Left cardiac atrium (tissue), 4 donors: Measurements from ENCODE around the gene CUEDC1. TPM values are rescaled to one million over a fixed set of nuclear protein-coding genes. Genes with fewer than 3 reads are reported as not detected.

ENCODE experiments used
- ATAC-seq, 2 donors: fragments of 200-7000 bp; cut with Tn5 transposase; one replicate each; pipeline ENCODE4 v1.9.1; 2020; ENCODE audit warnings: mild to moderate bottlenecking in 2 of 2, moderate library complexity in 2 of 2
- DNase-seq: peaks from one replicate; pipeline ENCODE4 v3.0.0-alpha.2; 2020
- intact Hi-C, 2 donors: fragments of 100-400 bp; cut with DNase I; formaldehyde crosslinking; loops; one replicate each; pipeline versions ENCODE4 v1.14.1 to v1.15.1; 2022 to 2023
- long read RNA-seq: library from polyadenylated mRNA; unstranded; transcript quantifications from one replicate; pipeline ENCODE4 v2.0.0, GENCODE V29; 2021
- total RNA-seq, 2 donors: library from RNA; stranded (reverse); fragmentation: NEBNext Ultra II Directional; extraction: Animal tissue kit (Norgen Biotek cat#: 25700); gene quantifications; one replicate each; pipeline ENCODE4 v1.2.1, GENCODE V29; 2021
- donor health status: DM: no; HTN: yes; CAD: no.
- donor health status: DM: no; HTN: yes; CAD: no; lungs with severe emphysema.
- donor health status: DM: yes; HTN: yes; CAD: no.
- donor health status: Dilated cardiomyopathy.

CUEDC1 gene, protein sequence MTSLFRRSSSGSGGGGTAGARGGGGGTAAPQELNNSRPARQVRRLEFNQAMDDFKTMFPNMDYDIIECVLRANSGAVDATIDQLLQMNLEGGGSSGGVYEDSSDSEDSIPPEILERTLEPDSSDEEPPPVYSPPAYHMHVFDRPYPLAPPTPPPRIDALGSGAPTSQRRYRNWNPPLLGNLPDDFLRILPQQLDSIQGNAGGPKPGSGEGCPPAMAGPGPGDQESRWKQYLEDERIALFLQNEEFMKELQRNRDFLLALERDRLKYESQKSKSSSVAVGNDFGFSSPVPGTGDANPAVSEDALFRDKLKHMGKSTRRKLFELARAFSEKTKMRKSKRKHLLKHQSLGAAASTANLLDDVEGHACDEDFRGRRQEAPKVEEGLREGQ
- 10 to 100 TPM; 38.3 to 45.5 TPM for total RNA-seq
- long read RNA-seq, partial matches to known transcripts: 0 of 7 reads
- long read RNA-seq, other reads (novel, unspliced or antisense): 3 of 7 reads

DNA sequence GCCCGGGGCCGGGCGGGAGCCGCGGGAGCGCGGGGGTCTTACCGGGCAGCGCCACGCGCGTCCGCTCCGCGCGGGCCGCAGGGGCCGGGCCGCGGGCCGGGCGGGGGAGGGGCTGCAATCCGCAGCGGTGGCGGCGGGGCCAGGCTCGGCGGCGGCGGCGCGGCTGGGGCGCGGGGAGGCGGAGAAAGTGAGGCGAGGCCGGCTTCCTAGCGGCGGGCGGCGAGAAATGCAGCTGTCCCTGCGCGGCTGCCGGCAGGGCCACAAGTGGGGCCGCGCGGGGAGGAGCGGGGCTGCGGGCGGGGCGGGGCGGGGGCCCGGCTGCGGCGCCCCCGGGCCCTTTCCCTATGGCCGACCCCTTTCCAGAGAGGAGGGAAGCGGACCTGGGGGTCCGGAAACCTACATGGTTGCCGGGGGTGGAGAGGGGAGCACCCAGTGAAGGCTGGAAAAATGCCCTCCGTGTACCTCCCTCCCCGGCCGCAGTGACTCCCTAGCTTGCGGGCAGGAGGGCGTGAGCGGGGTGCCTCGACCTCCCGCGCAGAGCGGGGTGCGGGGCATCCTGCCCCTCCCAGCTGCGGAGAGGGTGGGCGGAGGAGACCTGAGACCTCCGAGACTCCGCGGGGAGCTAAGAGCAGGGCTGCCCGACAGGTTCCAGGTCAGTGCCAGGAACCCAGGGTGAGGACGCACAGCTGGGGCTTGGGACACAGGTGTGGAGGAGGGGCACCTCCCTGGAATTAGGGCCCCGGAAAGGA lies at the start of gene CUEDC1:
CUEDC1 (minus strand) TSS at position 230 of the 749 bp plus-strand sequence. CDS start 69,848 bp downstream, outside the sequence.
- ATAC-seq (peak; percentile 77 to 81), DNase-seq (peak; percentile 85)
- intact Hi-C loops: no loop called here

DNA sequence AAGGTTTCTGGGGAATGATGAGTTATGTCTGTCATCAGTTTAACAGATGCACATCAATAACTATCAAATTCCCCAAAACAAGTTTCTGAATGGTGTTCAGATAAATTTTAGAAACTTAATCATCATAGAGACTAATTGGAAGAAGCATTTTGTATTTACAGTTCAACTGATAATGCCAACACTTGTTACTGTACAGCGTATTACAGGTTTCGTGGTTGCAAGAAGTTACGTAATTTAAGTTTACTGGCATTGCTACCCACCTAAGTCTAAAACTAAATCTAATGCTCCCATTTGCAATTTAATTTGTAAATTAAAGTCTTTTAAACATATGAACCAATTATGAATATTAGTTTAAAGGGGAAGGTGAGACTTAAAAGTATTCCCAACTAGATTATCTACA lies 48.8 kb upstream of the CUEDC1 start:
- ATAC-seq: no peak
- DNase-seq: no peak
- intact Hi-C loops: loop anchor here in 1 of 2 donors (10.0 kb wide), 1 partner anchor 111 kb away; no protein-coding TSS in a partner anchor

DNA sequence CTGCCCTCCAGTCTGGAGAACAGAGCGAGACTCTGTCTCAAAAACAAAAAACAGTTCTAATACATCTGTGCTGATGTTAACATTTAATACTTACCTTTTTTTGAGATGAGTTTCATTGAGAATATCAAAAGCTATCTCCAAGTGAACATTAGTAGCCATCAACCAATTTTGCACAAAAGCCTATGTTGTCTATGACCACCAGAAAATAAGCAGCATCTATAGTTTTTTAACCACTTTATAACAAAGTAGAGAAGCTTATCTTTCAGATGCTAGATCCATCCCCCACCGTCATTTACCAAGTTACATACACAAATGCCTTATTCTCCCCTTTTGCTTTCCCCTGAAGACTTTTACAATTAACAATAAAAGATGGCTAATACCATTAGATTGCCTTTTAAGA lies 47.8 kb upstream of the CUEDC1 start:
- intact Hi-C loops: loop anchor here in 1 of 2 donors (10.0 kb wide), 1 partner anchor 112 kb away; no protein-coding TSS in a partner anchor
- ATAC-seq (no peak), DNase-seq (no peak)

DNA sequence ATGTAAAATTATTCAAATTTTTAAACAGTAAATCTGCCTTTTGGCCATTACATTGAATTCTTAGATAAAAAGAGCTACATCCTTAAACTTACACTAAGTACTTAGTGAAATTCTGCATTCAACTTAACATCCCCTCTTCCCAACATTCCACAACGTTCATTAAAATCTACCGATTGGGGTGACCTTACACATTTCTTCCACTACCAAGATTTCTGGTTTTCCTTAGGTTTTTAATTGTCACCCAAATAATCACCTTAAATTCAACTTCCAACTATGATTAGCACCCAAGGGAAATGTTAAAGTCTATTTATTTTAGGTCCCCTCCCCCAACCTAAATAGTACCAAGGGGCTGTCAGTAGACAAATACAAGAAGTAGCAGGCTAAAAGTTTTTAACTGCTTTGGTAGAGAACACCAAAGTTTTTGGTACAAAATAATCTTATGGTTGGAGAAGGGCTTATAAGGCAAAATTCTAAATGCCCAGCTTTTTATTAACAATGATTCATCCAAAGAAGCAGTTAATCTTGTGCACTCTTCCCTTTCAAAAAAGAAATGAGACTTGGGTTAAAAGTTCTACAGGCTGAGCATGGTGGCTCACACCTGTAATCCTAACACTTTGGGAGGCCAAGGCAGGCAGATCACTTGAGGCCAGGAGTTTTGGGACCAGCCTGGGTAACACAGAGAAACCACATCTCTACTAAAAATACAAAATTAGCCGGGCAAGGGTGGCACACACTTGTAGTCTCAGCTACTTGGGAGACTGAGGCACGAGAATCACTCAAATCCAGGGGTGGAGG lies 47.1 kb upstream of the CUEDC1 start:
- DNase-seq: no peak
- ATAC-seq: no peak
- intact Hi-C loops: loop anchor here in 1 of 2 donors (10.0 kb wide), 1 partner anchor 112 kb away; no protein-coding TSS in a partner anchor

DNA sequence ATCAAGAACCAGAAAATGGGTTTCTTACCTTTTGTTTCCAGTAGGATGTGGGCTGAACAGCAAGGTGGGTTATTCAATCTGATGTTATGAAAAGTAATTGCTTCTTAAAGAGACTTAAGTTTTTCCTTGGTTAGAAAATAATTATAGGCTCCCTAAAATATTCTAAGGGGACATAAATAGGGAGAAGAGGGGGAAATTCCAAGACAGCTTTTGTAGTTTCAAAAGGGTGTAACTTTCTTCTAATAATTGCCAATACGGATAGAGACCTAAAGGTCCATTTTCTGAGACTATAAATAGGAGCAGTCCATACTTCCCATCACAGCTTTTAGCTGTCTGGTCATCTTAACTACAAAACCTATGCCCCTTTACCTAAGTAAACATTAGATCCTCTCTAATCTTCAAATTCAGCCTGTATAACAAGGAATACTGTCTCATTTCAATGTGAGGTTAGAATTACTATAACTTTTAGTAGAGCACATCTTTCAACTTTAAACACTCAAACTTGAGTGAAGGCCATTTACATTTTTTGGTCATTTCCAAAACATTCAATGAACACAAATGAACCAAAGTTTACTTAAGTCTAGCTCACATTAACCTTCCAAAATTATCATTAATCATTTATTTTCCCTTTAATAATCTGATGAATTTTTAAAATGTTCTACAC lies 46.4 kb upstream of the CUEDC1 start:
- DNase-seq (no peak), ATAC-seq (no peak)
- intact Hi-C loops: loop anchor here in 1 of 2 donors (10.0 kb wide), 1 partner anchor 113 kb away; no protein-coding TSS in a partner anchor

DNA sequence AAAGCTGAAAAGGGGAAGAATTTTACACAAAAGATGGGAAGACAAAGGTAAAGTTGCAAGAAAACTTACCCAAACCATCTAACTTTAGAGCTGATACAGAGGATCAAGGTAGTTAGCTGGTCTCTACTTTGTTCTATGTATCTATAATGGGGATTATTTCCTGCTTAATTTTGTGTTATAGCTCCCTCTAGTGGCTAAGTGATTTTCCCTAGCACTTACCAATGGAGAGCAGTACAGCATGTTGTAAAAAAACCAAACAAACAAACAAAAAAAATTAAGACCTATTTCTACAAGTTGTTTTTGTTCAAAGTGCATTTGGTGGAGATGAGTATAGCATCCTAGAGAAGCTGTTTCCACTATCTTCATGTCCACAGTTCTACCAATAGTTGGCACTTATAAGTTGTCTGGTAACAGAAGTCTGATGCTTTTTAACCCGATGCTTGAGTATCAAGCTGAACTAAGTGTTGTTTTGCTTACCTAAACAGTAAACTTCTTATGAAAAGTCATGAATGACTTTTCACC lies 44.3 kb upstream of the CUEDC1 start:
- intact Hi-C loops: loop anchor here in 1 of 2 donors (5.0 to 10.0 kb wide), 2 partner anchors 115 to 142 kb away; no protein-coding TSS in a partner anchor

DNA sequence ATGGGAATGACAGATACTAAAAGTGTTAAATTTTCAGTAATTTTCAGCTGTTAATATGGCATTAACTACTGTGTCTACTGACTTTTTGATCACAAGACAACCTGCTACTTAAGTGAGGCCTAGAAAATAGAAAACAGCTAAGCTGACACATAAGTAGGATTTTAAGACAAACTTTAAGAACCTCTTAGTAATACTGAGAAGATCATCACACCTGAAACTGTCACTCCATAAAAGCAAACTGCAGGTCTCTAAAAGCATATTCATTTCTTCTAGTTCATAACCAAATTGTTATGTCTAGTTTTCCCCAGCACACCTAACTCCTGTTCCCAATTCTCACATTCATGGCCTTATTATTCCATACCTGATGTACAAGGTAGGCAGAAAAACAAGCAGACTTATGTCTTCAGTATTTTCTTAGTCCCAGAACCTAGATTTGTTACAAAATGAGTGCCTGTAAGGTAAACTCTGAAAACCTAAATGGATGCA lies 43.8 kb upstream of the CUEDC1 start:
- intact Hi-C loops: loop anchor here in 1 of 2 donors (5.0 kb wide), 1 partner anchor 142 kb away; no protein-coding TSS in a partner anchor
- no peak for ATAC-seq

More for the DNA sequence above, 44.3 kb upstream of the CUEDC1 start:
- ATAC-seq: peak; percentile 69 to 72
- no peak for DNase-seq

DNA sequence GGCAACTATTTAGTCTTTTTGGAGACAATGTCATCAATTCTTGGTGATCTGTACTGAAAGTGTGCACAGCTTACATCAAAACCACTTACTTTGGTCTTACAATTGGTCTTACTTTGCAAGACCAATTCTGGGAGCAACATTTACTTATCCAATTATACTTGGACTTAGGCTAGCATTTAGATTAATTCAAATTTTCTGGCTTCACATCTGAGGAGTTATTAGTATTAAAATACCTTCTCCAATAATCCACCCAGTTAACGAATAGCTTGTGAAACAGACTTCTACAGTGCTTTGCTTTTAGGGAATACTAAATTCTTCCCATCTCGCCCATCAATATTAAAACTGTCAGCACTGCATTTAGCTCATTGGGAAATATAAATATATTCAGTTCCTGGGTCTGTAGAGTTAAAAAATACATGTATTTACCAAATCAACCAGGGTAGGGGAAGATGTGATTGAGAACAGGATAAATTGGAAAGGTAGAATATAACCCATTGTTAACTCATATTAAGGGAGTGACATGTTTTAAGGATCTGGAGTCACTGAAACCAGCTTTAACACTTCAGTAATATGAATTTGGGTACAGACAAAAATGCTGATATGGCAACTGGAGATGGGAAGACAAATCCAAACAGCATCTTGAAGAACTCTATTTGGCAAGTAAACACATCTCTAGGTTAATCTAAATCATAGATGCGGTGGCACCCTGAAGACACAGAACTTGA lies 42.0 kb upstream of the CUEDC1 start:
- no peak for DNase-seq
- intact Hi-C loops: loop anchor here in 1 of 2 donors (5.0 kb wide), 1 partner anchor 140 kb away; no protein-coding TSS in a partner anchor
- no peak for ATAC-seq

More for the DNA sequence above, 43.8 kb upstream of the CUEDC1 start:
- no peak for DNase-seq

DNA sequence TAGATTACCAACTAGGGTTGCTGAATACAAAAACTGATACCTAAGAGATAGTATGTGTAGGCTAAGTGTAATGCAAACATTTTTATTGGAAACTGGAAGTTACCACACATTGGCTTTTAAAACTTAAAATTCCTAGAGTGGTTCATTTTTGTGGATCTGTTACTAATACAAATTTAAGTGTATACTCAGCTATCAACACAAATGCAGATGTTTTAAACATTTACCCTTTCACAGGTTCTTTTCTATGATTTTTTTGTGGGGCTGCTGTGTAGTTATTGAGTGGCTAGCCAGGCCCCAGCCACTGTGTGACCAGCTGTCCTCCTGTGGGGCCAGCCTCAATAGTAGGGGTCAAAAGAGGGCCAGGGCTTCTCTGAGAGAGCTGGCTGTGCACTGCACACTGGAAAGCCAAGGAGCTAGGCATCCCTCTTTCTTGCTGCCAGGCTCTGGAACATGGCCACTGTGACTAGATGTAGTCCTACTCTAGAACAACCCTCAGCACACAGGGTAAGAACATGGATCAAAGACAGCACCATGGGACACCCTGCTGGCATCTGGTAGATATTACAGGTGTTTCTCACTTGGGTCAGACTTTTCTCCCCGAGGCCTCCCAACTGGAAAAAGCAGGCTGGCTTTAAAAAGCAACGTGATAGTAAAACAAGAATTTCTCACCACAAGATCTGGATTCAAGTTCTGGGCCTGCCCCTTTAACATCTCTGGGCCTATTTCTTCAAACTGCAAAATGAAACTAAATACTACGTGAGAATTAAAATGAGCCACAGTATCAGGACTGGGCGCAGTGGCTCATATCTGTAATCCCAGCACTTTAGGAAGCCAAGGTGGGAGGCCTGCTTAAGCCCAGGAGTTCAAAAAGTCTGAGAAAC lies 40.1 kb upstream of the CUEDC1 start:
- ATAC-seq (peak; percentile 89 to 93), DNase-seq (peak; percentile 52)
- intact Hi-C loops: loop anchor here (2.0 to 5.0 kb wide), 2 partner anchors 137 to 138 kb away; no protein-coding TSS in a partner anchor

DNA sequence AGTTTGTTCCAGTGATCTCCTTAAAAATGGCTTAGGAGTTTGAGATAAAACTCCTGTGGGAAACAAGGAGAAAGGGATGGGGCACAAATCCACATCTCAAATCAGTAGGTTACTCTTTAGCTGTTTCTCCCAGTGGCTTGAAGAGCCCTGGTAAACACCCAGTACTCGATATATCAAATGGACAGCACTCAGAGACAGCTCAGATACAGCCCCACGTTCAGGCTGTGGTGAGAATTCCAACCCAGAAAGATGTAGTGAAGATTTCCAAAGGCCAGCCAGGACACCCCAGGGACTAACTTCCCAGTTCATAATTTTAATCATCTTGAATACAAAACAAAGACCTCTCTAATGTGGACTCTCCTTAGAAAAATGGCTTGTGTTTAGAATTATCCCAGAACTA lies 39.2 kb upstream of the CUEDC1 start:
- ATAC-seq (peak; percentile 18 to 36), DNase-seq (no peak)
- intact Hi-C loops: loop anchor here in 1 of 2 donors (2.0 kb wide), 1 partner anchor 136 kb away; no protein-coding TSS in a partner anchor

DNA sequence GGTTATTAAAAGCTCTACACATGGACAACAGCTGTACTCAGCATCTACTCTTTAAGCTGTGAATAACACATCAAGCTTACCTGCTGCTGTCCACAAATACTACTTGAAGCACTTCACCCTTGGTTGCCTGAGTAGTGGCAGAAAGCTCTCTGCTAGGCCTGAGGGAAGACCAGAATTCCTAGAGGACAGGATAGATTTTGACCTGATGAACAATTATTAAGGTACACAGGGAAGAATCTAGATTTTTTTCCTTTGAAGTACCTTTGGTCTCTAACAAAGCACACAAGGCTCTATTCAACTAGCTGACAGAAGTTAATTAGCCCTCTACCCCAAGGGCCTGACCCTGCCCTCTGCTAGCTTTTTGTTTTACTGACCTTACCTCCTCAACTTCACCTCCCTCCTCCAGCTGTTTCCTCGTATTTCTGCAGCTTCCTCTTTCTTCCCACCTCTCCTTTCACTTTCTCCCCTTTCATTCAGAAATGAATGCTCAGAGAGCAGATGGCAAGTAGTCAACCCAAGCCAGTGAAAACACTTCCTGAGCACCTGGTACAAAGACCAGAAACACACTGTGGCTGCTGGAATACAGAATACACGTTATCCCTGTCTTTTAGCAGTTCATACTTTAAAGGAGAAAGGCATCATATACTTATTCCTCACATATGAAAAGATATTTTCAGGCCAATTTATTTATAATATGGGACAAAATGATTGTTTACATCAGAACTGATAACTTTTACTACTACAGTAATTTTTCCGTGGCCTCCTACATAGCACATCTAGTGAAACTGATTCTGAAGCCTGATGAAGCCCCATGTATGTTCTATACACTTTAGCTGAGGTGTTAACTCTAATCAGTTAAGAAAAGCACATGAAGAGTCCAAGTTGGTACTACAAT lies 38.5 kb upstream of the CUEDC1 start:
- ATAC-seq: no peak
- intact Hi-C loops: loop anchor here in 1 of 2 donors (2.0 kb wide), 1 partner anchor 135 kb away; no protein-coding TSS in a partner anchor

DNA sequence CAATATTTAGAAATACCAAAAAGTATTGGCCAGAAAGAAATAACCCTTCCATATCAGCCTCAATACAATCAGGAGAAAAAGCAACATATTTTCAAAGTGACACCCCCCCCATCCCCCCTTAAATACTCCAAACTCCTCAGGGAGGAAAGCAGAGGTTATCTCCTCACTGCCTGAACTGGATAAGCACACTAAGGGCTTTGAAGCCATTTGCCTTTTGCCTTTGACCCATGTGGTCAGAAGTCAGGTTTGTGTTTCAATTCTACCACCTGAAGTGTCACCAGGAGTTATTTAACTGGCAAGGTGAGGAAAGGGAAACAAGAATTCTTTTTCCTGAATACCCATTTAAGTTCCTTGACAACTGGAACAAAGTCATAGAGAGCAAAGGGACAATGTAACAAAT lies 36.3 kb upstream of the CUEDC1 start:
- DNase-seq (no peak), ATAC-seq (no peak)
- intact Hi-C loops: no loop called here

More for the DNA sequence above, 38.5 kb upstream of the CUEDC1 start:
- DNase-seq: no peak

DNA sequence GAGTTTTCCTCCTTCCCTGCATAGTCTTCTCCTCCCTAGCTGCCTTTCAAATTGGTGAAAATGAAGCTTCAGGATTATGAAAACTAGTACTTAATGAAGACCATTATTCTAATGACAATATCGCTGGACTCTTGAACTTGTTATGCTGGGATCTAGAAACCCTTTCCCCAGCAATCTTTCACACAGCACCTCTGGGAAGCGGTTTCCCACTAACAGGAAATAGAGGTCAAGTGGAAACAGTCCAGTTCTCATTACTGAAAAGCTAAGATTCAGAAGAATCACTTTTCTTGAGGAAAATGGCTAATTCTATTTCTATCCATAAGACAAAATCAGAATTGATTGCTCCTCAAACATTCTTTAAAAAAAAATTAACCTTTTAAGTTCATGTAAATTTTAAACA lies 34.8 kb upstream of the CUEDC1 start:
- DNase-seq (no peak), ATAC-seq (no peak)
- intact Hi-C loops: no loop called here

DNA sequence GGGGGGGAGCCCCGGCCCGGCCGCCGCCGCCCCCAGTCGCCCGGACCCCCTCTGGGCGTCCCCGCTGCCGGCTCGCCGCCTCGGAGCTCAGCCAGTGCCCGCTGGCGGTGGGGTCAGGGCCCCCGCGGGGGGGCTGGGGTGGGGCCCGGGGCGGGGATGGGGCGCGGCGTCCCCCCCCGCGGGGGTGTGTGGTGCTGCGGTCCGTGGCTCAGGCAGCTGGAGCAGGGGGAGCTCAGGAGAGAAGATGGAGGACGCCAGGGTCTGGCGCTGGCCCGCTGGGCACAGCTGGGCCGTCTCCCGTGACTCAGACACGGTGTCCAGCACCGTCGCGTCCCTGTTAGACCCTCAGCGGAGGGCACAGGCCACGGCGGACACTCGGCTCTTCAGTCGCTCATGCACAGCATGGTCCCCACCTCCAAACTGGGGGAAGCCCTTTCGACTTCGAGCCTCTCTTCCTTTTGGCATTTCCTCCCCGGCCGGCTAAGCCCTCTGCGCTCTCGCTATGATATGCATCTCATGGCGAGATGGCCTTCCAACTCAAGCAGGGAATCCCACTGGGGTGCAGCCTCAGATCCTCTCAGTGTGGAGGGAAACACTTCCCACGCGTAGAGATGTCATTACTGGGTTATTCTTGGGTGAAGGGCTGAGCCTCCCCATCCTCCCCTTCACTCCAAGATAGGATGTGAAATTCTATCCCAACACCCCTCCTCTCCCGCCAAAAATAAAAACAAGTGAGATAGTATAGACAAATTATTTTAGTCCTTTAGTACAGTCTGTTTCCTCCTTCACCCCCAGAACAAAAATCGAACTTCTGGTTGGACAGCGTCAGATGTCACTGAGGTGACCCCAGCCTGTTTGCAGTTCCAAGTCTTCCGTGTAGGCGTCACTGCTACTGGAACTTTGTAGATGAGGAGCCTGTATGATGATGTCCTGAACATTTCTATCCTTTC lies 33.4 kb upstream of the CUEDC1 start:
- peak; percentile 78 to 84 for ATAC-seq
- peak; percentile 80 for DNase-seq
- intact Hi-C loops: loop anchor here in 1 of 2 donors (2.0 kb wide), 1 partner anchor 96 kb away; no protein-coding TSS in a partner anchor
